HG03159 (cell line): ENCODE results near the gene HIF1AN.
A peak's percentile ranks its signal among the peaks of the same experiment; 100 is the strongest.

Source experiments
- ATAC-seq: cut with Tn5 transposase; IDR thresholded peaks from one replicate; pipeline ENCODE4 v1.9.1; 2021; ENCODE audit warnings: mild to moderate bottlenecking, moderate library complexity; ENCODE audit not compliant: unreplicated experiment

Gene HIF1AN

DNA sequence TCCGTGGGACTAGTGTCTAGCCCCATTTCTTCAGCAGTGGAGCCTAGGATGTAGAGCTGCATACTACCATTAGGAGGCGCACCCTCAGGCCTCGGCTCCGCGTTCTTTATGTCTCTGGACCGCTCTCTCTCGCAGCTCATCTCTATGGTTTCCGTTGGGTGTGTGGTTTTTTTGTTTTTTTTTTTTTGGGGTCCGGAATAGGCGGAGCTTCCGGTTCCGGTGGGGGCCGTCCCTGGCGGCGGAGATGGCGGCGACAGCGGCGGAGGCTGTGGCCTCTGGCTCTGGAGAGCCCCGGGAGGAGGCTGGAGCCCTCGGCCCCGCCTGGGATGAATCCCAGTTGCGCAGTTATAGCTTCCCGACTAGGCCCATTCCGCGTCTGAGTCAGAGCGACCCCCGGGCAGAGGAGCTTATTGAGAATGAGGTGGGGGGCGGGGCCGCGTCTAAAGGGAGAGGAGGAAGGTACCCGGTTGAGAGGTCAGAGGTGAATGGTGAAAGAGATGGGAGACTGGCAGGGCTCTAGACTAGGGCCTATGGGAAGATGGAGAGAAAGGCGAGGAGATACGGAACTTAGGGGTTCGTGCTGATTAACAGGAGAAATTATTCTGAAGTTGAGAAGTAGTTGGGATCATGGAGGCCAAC, at the start of gene HIF1AN:
Gene HIF1AN, plus strand, starts transcription at position 229 of the 639 bp plus-strand sequence. Its CDS starts 16 bp downstream, at position 245.
- ATAC-seq, result peak; percentile 95

DNA sequence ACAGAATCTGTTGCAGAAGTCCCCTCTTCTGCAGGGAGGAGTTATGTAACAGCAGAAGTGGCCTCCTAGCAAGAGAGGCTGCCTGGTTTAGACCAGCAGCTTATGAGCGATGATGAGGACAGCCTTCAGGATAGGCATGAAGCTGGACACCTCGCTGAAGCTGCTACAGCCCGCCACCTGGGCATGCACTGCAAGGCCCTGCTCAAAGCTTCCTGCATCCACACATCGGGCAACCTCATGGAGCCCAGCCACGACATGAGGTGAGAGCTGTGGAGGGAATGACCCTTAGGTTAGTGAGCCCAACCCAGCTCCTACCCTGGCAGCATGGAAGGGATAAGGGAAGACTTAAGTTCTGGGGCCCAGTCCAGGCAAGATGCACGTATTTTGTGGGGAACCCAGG, 48.2 kb upstream of the HIF1AN start:
- ATAC-seq, result no peak

DNA sequence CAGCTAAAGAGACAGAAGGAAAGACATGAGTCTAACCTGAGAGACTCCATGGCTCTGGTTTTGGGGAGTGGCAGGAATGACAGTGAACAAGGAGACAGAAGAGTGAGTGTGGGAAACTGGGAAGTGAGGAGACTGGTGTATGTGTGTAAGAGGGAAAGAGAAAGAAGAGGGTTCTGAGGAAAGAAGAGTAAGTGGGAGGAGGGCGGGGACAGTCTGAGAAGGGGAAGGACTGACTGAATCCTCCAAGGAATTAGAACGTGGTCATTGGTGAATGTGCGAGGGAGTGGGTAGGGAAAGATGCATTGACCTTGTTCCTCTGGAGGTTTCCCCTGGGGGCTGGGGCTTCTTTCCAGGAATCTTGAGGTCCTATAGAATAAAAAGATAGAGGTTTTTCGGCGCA, 46.3 kb upstream of the HIF1AN start:
- ATAC-seq, result no peak

DNA sequence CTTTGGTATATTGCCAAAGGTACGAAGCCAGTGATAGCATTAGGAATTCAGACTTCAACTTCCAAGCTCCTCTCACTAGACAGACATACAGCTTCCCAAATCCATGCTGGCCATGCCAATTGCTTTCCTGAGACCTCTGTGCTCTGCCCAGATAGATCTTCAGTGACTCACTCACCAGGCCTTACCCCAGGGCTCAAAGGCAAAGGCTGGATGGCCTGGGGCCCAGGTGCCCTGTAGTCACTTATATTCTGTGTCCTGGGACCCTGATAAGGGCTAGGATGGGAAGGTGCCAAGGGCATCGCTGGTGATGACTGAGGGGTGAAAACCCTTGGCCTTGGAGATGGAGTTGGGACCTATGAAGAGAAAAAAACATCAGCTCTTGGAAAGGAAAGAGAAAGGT, 45.2 kb upstream of the HIF1AN start:
- ATAC-seq, result no peak

DNA sequence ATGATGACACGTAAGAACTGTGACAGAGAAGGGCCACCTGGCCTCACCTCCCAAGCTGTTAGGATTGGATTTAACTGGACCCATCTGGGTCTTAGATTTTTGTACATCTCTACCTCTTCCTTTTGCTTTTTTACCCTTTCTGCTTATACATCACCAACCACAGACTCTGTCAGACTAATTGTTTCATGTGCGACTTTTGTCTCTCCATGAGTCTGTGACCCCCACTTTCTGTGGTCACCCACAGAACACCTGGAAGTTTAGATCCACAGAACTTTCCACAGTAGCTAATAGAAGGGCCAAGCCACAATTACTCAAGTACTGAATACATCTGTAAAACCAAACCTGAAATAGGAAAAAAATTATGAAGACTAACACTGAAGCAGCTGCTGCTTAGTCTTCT, 39.2 kb upstream of the HIF1AN start:
- ATAC-seq, result no peak

DNA sequence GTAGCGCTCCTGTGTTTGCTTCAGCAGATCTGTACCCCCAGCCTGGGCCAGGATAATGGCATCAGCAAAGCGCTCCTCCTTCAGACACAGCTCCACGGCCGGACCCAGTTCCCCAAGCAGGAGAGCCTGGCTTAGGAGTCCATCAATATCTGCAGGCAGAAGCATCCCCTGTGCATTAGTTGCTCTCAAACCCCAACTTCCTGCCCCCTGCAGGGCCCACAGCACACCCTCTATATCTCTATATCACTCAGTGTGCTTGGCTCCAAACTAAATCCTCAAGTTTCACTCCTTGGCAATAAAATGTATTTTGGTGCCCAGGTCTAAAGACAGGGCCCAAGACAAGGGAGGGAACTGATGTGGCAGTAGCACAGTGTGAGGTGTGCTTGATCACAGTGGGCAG, 37.7 kb upstream of the HIF1AN start:
- no peak for ATAC-seq

DNA sequence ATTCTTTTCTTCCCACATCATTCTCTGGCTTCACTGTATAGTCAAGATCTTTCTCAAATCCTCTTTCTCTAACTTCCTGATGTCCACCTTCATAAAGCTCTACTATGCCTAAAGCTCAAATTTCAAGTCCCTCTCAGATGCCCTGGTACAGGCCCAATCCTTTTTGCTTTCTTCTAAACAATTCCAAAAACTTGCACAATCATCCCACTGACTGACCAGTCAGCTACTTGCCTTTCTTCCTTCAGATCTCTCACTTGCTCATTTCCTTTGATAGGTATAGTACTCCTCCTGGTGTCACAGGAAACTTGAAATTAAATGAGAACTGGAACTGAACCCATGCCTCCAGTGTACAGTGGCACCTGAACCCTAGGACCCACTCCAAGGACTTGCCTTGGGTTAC, 34.3 kb upstream of the HIF1AN start:
- ATAC-seq, result no peak

DNA sequence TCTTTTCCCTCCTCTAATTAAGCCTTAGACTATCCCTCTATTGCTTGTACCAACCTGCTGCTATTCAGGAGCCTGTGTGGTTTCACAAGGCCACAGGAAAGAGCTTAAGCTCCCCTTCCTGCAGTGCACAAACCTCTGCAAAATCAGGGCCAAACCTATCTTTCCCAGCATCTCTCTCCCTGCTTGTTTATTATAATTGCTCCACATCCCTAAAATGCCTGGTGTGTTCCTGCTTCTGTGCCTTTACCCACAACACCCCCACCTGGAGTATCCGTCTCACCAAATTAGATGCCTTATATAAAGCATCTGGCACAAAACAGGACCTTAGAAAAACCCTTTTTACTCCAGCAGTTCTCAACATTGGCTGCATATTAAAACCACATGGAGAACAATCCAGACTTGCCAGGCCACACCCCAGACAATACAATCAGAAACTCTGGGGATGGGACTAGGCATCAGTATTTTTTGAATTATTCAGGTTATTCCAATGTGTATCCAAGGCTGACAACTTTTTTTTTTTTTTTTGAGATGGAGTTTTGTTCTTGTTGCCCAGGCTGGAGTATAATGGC, 32.7 kb upstream of the HIF1AN start:
- no peak for ATAC-seq

DNA sequence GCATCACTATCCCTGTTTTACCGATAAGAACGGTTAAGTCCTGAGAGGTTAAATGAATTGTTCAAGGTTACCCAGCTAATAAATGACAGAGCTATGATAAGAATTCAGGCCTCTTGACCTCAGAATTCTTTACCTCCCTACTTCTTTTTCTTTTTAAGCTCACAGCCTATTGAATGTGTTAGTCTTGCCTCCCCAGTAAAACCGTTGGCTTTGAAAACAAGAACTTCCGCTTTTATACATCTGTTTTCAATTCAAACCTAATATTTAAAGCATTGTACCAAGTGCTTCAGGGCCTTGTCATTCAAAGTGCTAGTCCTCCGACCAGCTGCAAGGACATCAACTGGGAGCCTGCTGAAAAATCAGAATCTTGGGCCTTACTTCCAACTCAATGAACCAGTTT, 31.6 kb upstream of the HIF1AN start:
- ATAC-seq, result no peak

DNA sequence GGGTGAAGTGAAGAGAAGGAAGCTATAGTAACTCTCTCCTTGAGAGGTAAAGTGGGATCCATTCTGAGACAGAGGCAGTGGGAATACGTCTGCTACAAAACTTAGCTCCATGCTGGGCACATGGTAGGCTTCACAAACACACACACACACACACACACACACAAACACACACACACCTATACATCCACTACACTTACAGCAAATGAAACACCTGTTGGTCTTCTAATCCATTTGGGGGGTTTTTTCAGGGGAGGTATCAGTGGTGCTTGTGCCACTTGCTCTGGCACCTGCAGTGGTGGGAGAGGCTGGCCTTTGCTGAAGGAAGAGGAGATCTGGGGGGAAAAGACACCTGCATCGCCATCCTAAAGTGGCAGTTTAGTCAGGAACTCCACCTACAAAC, 30.6 kb upstream of the HIF1AN start:
- ATAC-seq, result no peak

DNA sequence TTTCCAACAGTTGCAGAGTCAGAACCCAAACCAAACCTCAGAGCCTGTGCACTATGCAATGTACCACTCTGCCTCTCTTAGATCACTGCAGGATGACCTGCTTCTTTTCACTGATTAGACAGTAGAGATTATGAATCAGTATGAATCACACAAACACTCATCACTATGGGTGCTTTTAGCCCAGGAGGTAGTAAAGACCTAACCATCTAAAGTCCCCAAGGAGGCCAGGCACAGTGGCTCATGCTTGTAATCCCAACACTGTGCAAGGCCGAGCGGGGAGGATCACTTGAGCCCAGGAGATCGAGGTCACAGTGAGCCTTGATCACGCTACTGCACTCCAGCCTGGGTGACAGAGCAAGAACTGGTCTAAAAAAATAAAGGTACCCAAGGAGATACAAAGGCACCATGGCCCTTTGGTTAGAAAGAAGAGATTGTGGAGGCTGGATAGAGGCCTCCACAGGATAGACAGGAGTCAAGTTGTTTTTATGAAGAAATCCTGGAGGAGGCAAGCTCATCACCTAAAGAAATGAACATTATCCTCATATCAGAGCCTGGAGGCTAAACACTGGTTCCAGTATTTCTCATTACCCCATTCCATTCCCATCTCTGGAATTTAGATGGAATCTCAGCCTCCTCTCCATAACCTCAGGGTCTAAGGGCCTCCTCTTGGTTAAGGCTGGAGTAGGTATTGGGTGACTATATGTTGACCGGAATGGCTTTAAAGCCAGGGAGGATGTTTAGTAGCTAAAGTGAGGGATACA, 29.0 kb upstream of the HIF1AN start:
- ATAC-seq, result no peak

DNA sequence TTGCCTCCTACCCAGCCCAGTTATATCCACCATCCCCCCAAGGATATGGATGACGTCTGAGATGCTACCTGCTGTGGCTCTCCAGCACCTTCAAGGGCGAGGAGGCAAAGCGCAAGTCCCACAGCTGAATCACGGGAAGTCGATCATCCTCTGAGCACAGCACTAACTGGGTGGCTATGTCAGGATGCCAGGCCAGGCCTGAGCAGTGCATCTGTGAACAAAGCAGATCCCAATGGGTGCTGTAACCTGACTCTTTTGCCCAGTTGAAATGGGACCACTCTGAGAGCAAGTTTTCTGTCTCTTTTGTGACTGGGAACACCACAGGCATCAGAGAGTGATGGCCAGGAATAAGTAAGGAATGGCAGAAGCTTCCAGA, 28.4 kb upstream of the HIF1AN start:
- ATAC-seq, result no peak

DNA sequence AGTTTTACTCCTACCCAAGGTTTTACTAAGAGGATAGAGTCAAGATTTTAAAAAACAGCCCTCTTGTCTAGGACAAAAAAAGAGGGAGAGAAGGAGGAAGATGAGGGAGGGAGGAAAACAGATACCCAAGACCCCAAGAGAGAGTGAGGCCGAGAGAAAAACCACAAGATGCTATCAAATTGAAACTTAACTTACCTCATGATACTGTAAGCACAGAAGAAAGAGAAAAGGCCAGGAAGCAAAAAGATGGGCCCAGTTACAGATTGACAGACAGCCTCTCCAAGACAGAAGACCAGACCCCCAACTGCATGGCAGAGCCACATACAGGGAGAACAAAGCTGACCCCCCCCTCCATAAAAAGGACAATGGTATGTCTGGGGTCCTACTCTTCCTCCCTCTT, 27.5 kb upstream of the HIF1AN start:
- ATAC-seq, result no peak

DNA sequence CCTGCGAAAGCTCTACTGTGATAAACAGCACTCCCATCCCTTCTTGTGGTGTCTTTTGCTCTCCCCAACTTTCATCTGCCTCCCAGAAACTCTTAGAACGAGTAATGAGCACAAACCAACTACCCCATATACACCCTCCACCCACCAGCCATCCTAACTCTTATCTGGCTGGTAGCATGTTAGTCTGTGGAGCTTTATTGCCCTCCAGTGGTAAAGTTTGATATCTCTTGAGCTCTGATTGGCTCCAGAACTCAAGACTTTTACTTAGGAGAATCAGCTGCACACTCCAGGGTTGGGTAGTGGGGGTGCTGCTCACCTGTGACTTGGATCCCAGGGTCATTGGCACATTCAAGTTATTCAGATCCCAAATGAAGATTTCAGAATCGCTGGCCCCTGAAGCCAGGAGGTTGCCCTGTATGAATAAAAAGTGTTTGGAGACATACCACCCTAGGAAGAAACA, 27.0 kb upstream of the HIF1AN start:
- peak; percentile 66 for ATAC-seq

DNA sequence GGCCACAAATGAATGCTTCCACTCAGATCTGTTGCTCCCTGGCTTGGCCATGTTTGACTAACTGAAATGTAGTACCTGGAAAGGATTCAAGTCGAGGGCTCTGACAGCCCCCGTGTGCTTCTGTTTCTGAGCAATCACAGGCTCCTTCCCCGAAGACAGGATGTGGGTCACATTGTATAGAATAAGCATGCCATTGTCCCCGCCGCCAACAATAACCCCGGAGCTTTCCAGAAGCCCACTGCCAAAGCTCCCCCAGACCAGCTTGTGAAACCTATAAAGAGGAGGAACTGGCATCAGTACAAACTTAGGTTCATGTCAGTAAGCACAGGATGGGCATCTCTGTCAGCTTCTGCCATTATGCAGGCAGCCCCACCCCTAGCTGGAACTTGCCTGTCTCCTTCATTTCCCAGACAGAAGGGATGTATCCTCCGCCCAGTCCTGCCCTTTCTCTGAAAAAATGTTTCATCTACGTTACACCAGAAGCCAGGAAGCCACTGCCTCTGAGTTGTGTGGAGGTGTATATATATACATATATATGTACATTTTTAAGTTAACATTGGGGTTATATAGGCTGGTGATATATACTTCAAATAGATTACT, 26.4 kb upstream of the HIF1AN start:
- ATAC-seq, result no peak

DNA sequence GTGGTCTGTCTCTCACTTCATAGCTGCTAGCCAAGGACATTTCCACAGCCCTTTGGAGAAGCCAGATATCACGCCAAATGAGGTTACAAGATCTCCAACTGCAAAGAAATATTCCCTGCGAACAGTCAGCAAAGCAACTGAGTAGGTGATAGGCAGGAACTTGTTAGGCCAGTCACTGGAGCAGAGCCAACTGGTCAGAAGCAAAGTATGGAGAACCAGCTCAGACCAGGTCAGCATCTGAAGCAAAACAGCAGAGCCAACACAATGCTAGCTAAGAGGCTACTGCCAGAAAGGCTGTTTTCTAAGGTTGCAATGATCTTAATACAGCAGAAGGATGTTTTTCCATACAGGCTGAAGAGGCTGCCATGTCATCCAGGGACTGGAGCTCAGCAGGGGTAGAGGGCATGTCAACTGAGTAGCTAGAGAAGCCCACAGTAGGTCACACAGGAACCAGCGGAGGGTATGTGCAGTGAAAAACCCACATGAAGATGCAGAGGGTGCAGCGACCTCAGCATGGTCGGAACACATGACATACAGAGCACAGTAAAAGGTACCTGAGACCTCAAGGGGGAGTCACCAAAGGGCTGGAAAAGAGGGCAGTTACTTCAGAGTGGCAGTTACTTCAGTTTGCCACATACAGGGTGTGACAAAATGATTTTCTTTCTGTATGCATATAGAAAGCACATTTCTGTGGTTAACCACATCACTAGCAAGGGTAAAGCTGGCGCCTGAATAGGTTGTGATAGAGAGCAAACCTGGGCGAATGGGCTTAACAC, 25.0 kb upstream of the HIF1AN start:
- no peak for ATAC-seq

DNA sequence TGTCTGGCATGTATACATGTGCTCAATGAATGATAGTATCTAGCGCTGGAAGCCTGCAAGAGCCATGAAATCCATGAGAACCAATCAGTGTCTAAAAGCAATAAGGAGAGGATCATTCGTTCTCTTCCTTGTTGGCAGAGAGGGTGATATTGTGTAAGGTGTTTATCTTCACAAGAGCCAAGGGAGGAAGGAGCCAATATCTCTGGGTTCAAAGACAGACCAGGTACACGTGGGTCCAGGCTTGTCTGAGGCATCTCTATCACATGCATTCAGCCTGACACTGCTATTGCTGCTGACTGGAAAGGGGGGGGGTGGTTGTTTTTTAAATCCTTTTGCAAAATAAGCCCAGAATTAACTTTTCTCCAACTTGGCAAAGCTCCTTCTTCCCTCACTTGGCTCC, 20.1 kb upstream of the HIF1AN start:
- ATAC-seq, result no peak

DNA sequence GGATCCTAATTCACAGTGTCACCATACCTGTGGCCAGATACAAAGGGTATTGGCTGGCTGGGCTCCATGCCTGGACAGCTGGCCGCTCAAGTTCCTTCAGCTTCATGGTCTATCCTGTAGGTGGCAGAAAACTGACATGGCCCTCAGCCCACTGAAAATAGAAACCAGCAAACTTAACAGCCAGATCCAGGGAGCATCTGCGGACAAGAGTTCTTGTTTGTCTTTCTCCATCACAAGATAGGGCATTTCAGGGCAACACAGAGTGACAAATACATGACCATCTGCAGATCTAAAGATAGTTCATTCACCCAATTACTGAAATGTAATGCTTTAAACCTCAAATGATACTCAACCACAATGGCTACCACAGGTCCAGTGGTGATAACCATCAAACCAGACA, 18.9 kb upstream of the HIF1AN start:
- ATAC-seq, result no peak

DNA sequence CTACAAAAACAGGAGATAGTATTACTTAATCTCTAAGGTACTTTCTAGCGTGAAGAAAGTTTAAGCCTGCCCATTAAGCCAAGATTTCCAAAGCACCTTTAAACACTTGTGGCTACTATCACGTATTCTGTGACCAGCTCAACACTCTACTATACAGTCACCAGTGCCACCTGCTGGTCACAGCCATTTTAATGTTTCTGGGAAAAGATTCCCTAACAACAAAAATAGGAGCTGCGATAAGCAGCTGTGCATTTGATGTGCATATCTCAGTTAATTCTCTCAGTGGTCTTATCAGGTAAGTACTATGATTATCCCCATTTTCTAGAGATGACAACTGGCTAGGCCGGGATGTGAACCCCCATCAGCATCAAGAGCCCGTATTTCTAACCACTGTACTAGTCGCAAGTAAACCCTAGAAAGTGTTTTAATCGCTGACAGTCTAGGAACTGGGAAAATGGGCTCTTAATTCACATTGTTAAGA, 16.9 kb upstream of the HIF1AN start:
- ATAC-seq, result no peak

DNA sequence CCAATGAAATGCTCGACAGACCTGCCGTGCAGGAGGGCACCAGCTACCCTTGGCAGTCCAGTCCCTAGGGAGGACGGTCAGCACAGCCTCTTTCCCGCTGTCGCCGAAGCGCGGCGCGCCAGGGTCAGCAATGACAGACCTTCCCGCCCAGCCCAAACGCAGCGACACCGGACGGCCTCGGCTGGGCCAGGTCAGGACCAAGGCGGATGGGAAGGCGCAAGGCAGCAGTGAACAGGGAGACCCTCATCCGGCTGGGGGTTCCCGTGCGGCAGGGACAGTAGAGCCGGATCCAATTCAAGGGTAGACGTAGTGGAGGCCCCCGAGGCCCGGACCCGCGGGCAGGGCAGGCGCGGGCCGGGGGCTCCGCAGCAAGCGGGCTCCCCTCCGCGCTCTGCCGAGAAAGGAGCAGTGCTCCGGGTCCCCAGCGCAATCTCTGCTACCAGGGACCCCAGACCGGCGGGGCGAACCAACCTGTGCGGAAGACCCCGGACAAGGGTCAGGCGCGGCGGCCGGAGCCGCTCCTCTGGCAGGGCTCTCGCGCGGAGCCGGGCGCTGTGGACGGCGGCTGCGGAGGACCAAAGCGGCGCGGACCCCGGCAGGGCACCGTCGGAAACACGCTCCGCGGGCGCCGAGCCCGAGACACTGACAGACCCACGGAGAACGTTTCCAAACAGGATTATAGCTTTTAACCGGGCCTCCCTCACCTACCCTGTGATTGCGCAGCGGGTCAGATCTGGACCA, 16.3 kb upstream of the HIF1AN start, which contains the start of gene SEC31B:
Gene SEC31B, minus strand, starts transcription at position 551 of the 741 bp plus-strand sequence. CDS start 2,909 bp downstream, outside the sequence.
- ATAC-seq, result no peak
